T follicular helper cell (primary cell): ENCODE results near the gene HNRNPM.
"Not testable (repeated sequence)": the region's sequence is repeated elsewhere in the genome, so short reads cannot be mapped to it uniquely, and the experiment has no call there.

Experiments
- DNase-seq: peaks from one replicate; pipeline ENCODE4 v3.0.0-alpha.2; 2020; ENCODE audit warnings: low read depth

HNRNPM gene

GRCh38 chr19:8513036-8513686, 68.4 kb downstream of the HNRNPM start:
- no peak for DNase-seq

- peak; percentile 95 for DNase-seq
Measured at GRCh38 chr19:8513687-8514504, 69.1 kb downstream of the HNRNPM start, which contains the start of gene ZNF414. Gene ZNF414 (minus strand): TSS chr19:8514167. CDS start chr19:8514046, 121 bp downstream.

GRCh38 chr19:8514505-8515009, 69.8 kb downstream of the HNRNPM start:
- not testable (repeated sequence) for DNase-seq

GRCh38 chr19:8515317-8515716, 70.5 kb downstream of the HNRNPM start:
- DNase-seq = peak; percentile 24

GRCh38 chr19:8517551-8518442, 73.0 kb downstream of the HNRNPM start:
- no peak for DNase-seq

- no peak for DNase-seq
Measured at GRCh38 chr19:8518536-8518935, 73.8 kb downstream of the HNRNPM start.

- no peak for DNase-seq
Measured at GRCh38 chr19:8519388-8519787, 74.6 kb downstream of the HNRNPM start.

- DNase-seq = no peak
Measured at GRCh38 chr19:8525401-8525684, 80.6 kb downstream of the HNRNPM start.

GRCh38 chr19:8526345-8527091, 81.7 kb downstream of the HNRNPM start:
- no peak for DNase-seq

- no peak for DNase-seq
Measured at GRCh38 chr19:8528500-8528899, 83.7 kb downstream of the HNRNPM start.

- no peak for DNase-seq
Measured at GRCh38 chr19:8529369-8530006, 84.7 kb downstream of the HNRNPM start.

GRCh38 chr19:8530061-8530679, 85.4 kb downstream of the HNRNPM start:
- no peak for DNase-seq

- DNase-seq = no peak
Measured at GRCh38 chr19:8531470-8531869, 86.7 kb downstream of the HNRNPM start.

GRCh38 chr19:8532225-8532624, 87.5 kb downstream of the HNRNPM start:
- no peak for DNase-seq

GRCh38 chr19:8536282-8536681, 91.5 kb downstream of the HNRNPM start:
- no peak for DNase-seq

GRCh38 chr19:8537099-8537498, 92.3 kb downstream of the HNRNPM start:
- DNase-seq = no peak
